HepG2 (cell line): ENCODE measurements around the gene COL9A3. TPM values are rescaled to one million over a fixed set of nuclear protein-coding genes. Genes with fewer than 3 reads are reported as not detected.

Experiments
- CBX1 ChIP-seq: IDR thresholded peaks from one replicate; pipeline ENCODE4 v1.6.1; 2016; ENCODE audit warnings: antibody characterized with exemption, low read depth
- CSRNP1 ChIP-seq: sonication (generic); formaldehyde crosslinking; IDR thresholded peaks from 2 replicates; pipeline ENCODE4 v1.8.1; 2023; ENCODE audit warnings: mild to moderate bottlenecking, missing genetic modification reagents
- GLMP ChIP-seq: sonication (generic); formaldehyde crosslinking; IDR thresholded peaks from 2 replicates; pipeline ENCODE4 v1.9.0; 2021; ENCODE audit warnings: missing genetic modification reagents, mild to moderate bottlenecking, borderline replicate concordance
- HDAC6 ChIP-seq: fragments of 200-600 bp; sonication (generic); IDR thresholded peaks from 2 replicates; pipeline ENCODE4 v1.7.0; 2017; ENCODE audit warnings: mild to moderate bottlenecking, antibody characterized with exemption, low read length, low read depth
- MAF1 ChIP-seq: sonication (generic); formaldehyde crosslinking; IDR thresholded peaks from 2 replicates; pipeline ENCODE4 v1.5.0; 2020; ENCODE audit warnings: missing genetic modification reagents, borderline replicate concordance
- NFYB ChIP-seq: sonication (generic); formaldehyde crosslinking; IDR thresholded peaks from 2 replicates; pipeline ENCODE4 v1.4.0; 2020; ENCODE audit warnings: missing genetic modification reagents
- NR0B2 ChIP-seq: sonication (generic); formaldehyde crosslinking; IDR thresholded peaks from 2 replicates; pipeline ENCODE4 v1.4.0; 2020; ENCODE audit warnings: mild to moderate bottlenecking, missing genetic modification reagents
- PHF21A ChIP-seq: sonication (generic); formaldehyde crosslinking; IDR thresholded peaks from 2 replicates; pipeline ENCODE4 v1.5.0; 2020; ENCODE audit warnings: mild to moderate bottlenecking, missing genetic modification reagents
- RARG ChIP-seq: sonication (generic); formaldehyde crosslinking; IDR thresholded peaks from 2 replicates; pipeline ENCODE4 v1.4.0; 2020; ENCODE audit warnings: low read depth, mild to moderate bottlenecking, missing genetic modification reagents
- RBFOX2 ChIP-seq: fragments of 200-400 bp; formaldehyde crosslinking; IDR thresholded peaks from 2 replicates; pipeline ENCODE4 v1.6.1; 2017; ENCODE audit warnings: low read depth, mild to moderate bottlenecking, low read length
- RCOR2 ChIP-seq: IDR thresholded peaks from 2 replicates; pipeline ENCODE4 v1.6.1; 2016; ENCODE audit warnings: missing biosample characterization, missing genetic modification reagents
- RELA ChIP-seq: sonication (generic); formaldehyde crosslinking; IDR thresholded peaks from 2 replicates; pipeline ENCODE4 v1.4.0; 2020; ENCODE audit warnings: missing genetic modification reagents
- TGIF2 ChIP-seq: IDR thresholded peaks from 2 replicates; pipeline ENCODE4 v1.6.1; 2016; ENCODE audit warnings: control low read depth, missing compliant biosample characterization
- TP53 ChIP-seq: sonication (generic); formaldehyde crosslinking; conservative IDR thresholded peaks from 2 replicates; pipeline ENCODE4 v1.4.0; 2020; ENCODE audit warnings: missing genetic modification reagents
- ZNF639 ChIP-seq: conservative IDR thresholded peaks from 2 replicates; pipeline ENCODE4 v1.6.1; 2018; ENCODE audit warnings: missing genetic modification reagents
- ZNF646 ChIP-seq: sonication (generic); formaldehyde crosslinking; IDR thresholded peaks from 2 replicates; pipeline ENCODE4 v1.9.0; 2021; ENCODE audit warnings: mild to moderate bottlenecking, missing genetic modification reagents
- ZNF747 ChIP-seq: sonication (generic); formaldehyde crosslinking; IDR thresholded peaks from 2 replicates; pipeline ENCODE4 v1.8.1; 2023; ENCODE audit warnings: missing genetic modification reagents, mild to moderate bottlenecking, borderline replicate concordance
- ZZZ3 ChIP-seq: sonication (generic); formaldehyde crosslinking; IDR thresholded peaks from 2 replicates; pipeline ENCODE4 v1.4.0; 2020; ENCODE audit warnings: missing genetic modification reagents, mild to moderate bottlenecking, borderline replicate concordance
- polyA plus RNA-seq, 8 experiments: library from polyadenylated mRNA; depleted of rRNA in 3 of 8; stranded (reverse) in 7 of 8; unstranded in 1 of 8; fragments of >200 nt; fragmentation: Illumina TruSeq in 4 of 8; extraction: Trizol in 4 of 8; gene quantifications; 2 replicates each; pipeline versions ENCODE4 v1.2.1 to v1.2.3, GENCODE V29; 2011 to 2016; ENCODE audit warnings: low read depth in 4 of 8, missing spikeins in 1 of 8, mixed read lengths in 1 of 8; ENCODE audit not compliant: insufficient read depth in 1 of 8
- total RNA-seq, 5 experiments: library from RNA; depleted of rRNA; stranded (reverse); fragments of >200 nt; fragmentation: Illumina TruSeq; extraction: Trizol; gene quantifications; 2 replicates each; pipeline ENCODE4 v1.2.3, GENCODE V29; 2016; ENCODE audit warnings: low read depth in 1 of 5

The COL9A3 gene
- total and polyA plus RNA-seq, 2 of the 13 experiments (the other 11 are each of a cell fraction or from before 2014, with no cell fraction given), result 155 to 204 TPM

GRCh38 chr20:62822788-62823651 lies 6.2 kb downstream of the COL9A3 start (continued):
- TF ChIP-seq RBFOX2 (no peak; the same call in 1 of the 2 replicates), TP53 (peak; percentile 62; the same call in 1 of the 2 replicates), MAF1 (CRISPR knock-in tag) (no peak), RARG (no peak), NR0B2 (CRISPR knock-in tag) (0 out of 2 replicates have a peak, but pooled peaks have one; percentile 62), CBX1 (peak; percentile 88), ZNF747 (CRISPR knock-in tag) (no peak), RELA (CRISPR knock-in tag) (peak; percentile 81; the same call in 1 of the 2 replicates), ZNF646 (CRISPR knock-in tag) (no peak), HDAC6 (no peak), RCOR2 (CRISPR knock-in tag) (peak; percentile 100), ZZZ3 (CRISPR knock-in tag) (0 out of 2 replicates have a peak, but pooled peaks have one; percentile 56), PHF21A (CRISPR knock-in tag) (peak; percentile 96), NFYB (CRISPR knock-in tag) (no peak), GLMP (CRISPR knock-in tag) (no peak), TGIF2 (peak; percentile 91; the same call in 1 of the 2 replicates), ZNF639 (CRISPR knock-in tag) (peak; percentile 86), CSRNP1 (CRISPR knock-in tag) (no peak)
